SKM-1 treated with dmso at 0.1 percent for 144 hours (cell line): ENCODE data around the gene MYLK2.

Experiments
- DNase-seq: peaks from one replicate; lab custom pipeline; 2025; ENCODE audit not compliant: unreplicated experiment; lab: John Stamatoyannopoulos, UW

MYLK2 gene

GRCh38 chr20:31835554-31835953 lies 16.4 kb downstream of the MYLK2 start:
- no peak for DNase-seq

DNA sequence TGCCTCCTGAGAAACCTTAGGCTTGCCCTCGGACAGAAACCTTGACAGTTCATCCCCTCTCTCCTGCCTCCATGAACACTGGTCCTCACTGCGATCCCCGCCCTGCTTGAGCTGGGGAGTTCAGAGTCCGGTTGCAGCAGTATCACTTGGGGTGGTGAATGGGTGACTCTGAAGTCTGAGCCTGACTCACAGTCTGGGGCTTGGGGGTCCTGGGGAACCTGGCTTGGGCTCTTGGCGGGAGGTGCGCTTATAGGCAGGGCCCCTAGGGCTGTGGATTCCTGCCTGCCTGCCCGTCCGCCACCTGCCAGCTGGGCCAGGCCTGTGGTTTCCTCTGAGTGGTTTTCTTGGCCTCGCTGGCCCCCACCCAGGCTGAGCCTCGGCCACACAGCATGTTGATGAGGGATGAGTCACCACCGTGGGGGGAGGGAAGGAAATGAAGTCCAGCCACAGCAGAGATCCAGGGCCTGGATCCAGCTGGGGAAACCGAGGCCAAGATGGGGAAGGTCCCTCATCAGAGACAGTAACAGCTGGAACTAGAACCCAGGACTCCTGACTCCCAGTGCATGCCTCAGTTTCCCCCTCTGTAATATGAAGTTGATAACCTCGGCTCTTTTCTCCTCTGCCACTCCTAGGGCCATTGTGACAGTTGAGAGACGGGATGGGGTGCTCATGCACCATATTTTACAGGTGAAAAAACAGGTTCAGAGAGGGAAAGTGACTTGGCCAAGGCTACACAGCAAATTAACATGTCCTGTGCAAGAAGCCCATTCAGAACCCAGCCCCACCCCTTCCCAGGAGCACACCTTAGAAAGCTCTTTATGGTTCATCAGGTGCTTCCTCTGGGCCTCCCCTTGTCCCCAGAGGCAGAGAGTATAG lies 17.1 kb downstream of the MYLK2 start:
- DNase-seq: peak; percentile 55

DNA sequence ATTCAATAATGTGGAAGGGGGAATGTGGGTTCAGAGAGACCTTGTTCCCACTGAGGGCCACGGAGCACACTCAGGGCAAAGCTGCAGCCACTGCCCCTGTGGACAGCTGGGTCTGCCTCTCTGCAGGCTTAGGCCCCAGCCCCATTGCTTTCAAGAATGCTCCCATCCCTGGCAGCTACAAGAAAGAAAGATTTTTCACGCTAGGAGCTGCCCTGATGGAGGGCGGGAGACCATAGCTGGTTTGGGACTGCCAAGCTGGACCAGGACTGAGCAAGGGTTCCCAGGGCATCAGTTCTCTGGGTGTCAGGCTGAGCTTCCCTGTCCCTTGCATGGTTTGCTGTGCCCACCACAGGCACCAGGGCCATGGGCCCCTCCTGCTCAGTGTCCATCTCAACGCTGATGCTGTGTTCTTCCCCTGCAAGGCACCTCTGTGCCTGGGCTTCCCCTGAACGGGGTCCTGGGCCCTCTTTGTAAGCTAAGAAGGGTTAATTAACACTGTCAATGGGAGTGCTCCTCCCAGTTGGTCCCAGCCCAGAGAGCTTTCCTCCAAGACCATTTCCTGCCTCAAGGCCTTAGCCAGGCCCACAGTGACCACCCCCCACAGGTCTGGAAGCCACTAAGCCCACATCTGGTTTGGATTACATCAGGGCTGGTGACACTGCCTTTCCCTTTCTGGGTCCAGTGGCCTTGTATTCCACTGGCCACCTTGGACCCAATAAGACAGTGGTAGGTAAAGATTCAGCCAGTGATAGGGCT lies 17.9 kb downstream of the MYLK2 start:
- no peak for DNase-seq

DNA sequence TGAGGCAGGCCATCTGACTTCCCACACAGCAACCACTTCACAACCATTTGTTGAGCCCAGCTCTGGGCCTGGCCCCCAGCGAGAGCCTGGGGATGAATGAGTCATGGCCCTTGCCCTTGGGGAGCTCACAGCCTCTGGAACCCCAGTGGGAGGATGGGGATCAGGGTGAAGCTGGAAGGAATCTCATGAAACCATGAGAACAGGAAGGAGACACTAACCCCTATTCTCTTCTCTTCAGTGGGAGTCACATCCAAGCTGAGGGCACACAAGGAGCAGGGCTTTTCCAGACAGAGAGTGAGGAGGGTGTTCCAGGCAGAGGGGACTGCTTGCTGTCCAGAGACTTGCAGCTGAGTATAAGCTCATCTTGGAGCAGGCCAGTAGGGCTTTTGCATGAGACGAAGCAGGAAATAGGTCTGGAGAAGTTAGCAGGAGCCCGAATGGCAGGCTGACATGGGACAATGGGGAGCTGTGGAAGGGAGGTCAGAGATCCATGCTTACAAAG lies 18.8 kb downstream of the MYLK2 start:
- no peak for DNase-seq

DNA sequence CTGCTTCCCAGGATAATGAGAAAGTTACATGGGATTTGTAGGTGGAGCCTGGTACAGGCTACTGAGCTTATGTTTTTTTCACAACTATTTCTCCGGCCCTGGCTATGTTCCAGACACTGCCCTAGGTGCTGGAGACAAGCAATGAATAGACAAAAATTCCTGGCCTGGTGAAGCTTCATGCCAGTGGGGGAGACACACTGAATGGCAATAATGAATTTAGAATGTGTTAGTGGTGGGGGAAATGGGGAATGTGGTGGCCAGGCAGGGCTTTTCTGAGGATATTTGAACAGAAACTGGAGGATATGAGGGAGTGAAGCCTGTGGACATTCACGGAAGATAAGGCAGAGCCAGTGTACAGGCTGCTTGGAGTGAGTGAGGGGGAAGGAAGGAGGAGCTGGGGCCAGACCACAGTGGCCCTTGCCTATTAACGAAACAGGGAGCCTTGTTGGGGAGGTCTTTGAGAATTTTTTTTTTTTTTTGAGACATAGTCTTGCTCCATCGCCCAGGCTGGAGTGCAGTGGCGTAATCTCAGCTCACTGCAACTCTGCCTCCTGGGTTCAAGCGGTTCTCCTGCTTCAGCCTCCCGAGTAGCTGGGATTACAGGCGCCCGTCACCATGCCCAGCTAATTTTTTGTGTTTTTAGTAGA lies 19.6 kb downstream of the MYLK2 start:
- no peak for DNase-seq

- DNase-seq: no peak
These were observed 20.8 kb downstream of the MYLK2 start for GRCh38 chr20:31839782-31840487.

- no peak for DNase-seq
These were observed 22.0 kb downstream of the MYLK2 start for GRCh38 chr20:31840906-31841816.

DNA sequence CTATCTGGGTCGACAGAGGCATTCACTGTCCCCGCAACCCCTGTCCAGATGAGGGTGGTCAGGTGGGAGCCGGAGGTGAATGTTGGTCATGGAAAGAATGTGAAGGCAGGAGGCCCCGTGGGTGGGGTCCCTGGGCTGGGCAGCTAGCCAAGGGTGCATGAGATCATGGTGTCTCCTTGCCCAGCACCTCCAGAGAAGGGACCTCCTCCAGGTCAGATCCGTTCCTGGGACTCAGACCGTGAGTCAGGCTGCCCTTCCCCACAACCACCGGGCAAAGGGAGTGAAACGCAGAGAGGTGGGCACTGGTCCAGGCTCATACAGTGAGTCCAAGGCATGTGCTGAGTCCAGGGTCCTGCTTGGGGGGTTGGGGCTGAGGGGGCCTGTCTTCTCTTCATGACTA lies 22.8 kb downstream of the MYLK2 start:
- no peak for DNase-seq

GRCh38 chr20:31842471-31843157 lies 23.5 kb downstream of the MYLK2 start:
- DNase-seq: no peak

DNA sequence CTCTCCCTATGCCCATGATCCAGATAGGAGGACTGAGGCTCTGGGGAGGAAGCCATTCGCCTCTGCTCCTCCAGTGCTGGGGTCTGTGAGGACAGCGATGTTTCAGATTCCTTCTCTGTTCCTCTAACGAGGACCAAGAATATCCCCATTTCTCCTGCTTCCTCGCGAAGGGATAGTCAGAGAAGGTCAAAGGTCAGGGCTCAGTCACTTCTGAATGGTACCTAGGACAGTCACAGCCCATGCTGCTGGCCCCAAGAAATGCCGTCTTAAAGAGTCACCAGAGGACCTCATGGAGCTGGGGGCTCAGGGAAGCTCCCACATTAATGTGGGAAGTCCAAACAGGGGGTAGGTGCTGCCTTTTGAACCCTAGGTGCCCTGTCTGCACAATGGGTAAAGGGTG lies 24.1 kb downstream of the MYLK2 start:
- no peak for DNase-seq

GRCh38 chr20:31843881-31844280 lies 24.7 kb downstream of the MYLK2 start:
- DNase-seq: no peak

- DNase-seq: no peak
These were observed 25.7 kb downstream of the MYLK2 start for GRCh38 chr20:31844737-31845299.

DNA sequence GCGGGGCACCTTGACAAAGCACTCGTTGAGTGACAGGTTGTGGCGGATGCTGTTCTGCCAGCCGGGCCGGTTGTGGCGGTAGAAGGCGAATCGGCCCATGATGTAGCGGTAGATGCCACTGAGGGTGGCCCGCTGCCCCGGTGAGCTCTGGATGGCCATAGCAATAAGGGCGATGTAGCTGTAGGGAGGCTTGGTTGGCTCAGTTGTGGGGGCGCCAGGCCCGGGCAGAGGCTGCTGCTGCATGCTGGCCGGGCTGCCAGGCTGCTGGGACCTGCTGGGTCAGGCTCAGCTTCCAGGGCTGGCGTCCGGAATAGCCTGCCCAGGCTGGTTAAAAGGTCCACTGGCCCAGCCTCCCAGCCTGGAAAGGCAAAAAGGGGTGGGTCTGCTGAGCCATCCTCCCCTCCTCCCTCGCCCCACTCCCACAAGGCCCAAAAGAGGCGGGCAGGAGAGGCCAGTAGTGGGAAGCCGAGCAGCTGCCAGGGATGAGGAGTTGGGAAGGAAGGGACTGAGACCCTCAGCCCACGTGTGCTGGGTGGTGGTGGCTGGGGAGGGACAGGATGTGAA lies 26.2 kb downstream of the MYLK2 start, which contains the start of gene FOXS1:
TSS of gene FOXS1 (minus strand) at position 305 of the 564 bp plus-strand sequence. CDS start at position 243, 62 bp downstream.
- DNase-seq: no peak

DNA sequence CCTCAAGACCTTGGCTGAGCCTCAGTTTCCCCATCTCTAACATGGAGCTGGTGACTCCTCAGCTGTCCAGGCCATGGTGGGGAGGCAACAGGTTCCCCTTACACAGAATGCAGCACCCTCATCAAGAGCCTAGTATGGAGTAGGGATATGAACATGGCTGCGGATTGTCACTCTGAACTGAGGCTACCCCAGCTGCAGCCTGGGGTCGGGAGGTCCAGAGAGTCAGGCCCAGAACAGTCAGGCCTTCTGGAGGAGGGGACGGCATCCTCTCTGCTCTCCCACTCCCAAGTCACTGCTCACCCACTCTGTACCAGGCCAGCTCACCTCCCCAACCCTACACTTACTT lies 27.6 kb downstream of the MYLK2 start:
- no peak for DNase-seq

- no peak for DNase-seq
These were observed 29.2 kb downstream of the MYLK2 start for GRCh38 chr20:31848088-31848999.

- DNase-seq: no peak
These were observed 30.3 kb downstream of the MYLK2 start for GRCh38 chr20:31849306-31849930.
